ENCODE results near the gene HSPB6. TPM values are rescaled to one million over a fixed set of nuclear protein-coding genes. Genes with fewer than 3 reads are reported as not detected.

HSPB6 gene
- total RNA-seq, 1 experiment from 2014 or later = 0.37 TPM

GRCh38 chr19:35727053-35727955 is 29.5 kb downstream of the HSPB6 start:
- H3K4me2 ChIP-seq (ENCODE audit: insufficient read depth, insufficient read length, low read length) = no peak overlapping the region
- H3K27me3 ChIP-seq (ENCODE audit: insufficient read depth, low read length) = no peaks in the 10 kb centered on the region
- no peak overlapping the region for H2BK20ac ChIP-seq (ENCODE audit: low read depth, low read length, poor library complexity, severe bottlenecking)
- H2BK120ac ChIP-seq (ENCODE audit: low read depth, low read length, poor library complexity, severe bottlenecking) = no peak overlapping the region
- no peak overlapping the region for H3K14ac ChIP-seq (ENCODE audit: insufficient read depth, low read length)
- H4K20me1 ChIP-seq (ENCODE audit: control insufficient read depth, insufficient read depth, insufficient read length) = no peaks in the 10 kb centered on the region
- H3T11ph ChIP-seq (ENCODE audit: low read length) = no peak overlapping the region
- Mint-ChIP-seq H3K27me3 (ENCODE audit: low read depth) (no peaks in the 10 kb centered on the region; the same call in 1 of the 2 replicates), H3K9me3 (no peaks in the 10 kb centered on the region), H3K27ac (no peak overlapping the region), H3K36me3 (ENCODE audit: insufficient read depth in 1 of 3, low read depth in 3 of 3) (peaks cover 67 to 94% (median 92%) of the 10 kb centered on the region in 3 experiments), H3K4me3 (no peak overlapping the region), H3K4me1 (no peaks in the 10 kb centered on the region)
- H2BK5ac ChIP-seq (ENCODE audit: insufficient read length, low read length) = no peak overlapping the region
- no peak overlapping the region for H3K23ac ChIP-seq (ENCODE audit: insufficient read length, low read depth, low read length)
- H3K9ac ChIP-seq (ENCODE audit: extremely low read depth, insufficient read length, low read length) = no peak overlapping the region
- H4K91ac ChIP-seq (ENCODE audit: insufficient read length, low read depth, low read length) = no peak overlapping the region
- H3K56ac ChIP-seq (ENCODE audit: insufficient read length, low read depth, low read length) = no peak overlapping the region
- H2AFZ ChIP-seq (ENCODE audit: low read length) = no peak overlapping the region
- H4K8ac ChIP-seq (replicated peaks; ENCODE audit: insufficient read length, low read depth, low read length) = no peak overlapping the region
- WGBS (ENCODE audit: extremely low coverage, insufficient read length, low lambda C conversion rate) = no CpG with 5 or more reads among the region's 25 CpGs
- no peak overlapping the region for H2BK15ac ChIP-seq (ENCODE audit: low read depth, low read length)
- no peak overlapping the region for H4K5ac ChIP-seq (ENCODE audit: insufficient read length, low read depth, low read length)
- TF ChIP-seq CTCF (conservative IDR thresholded peaks at IDR 0.05) = no peak
- H2BK12ac ChIP-seq (ENCODE audit: insufficient read length, low read depth, low read length) = no peak overlapping the region
- no peaks in the 10 kb centered on the region for H3K9me3 ChIP-seq (ENCODE audit: control insufficient read depth, low read depth, low read length)
- no peaks in the 10 kb centered on the region for H3K23me2 ChIP-seq (ENCODE audit: insufficient read length, low read depth, low read length, poor library complexity, severe bottlenecking)
- H3K27ac ChIP-seq (ENCODE audit: insufficient read length, low read depth, low read length) = no peak overlapping the region
- H3K79me2 ChIP-seq (ENCODE audit: insufficient read depth, low read length) = no peaks in the 10 kb centered on the region
- H2AK5ac ChIP-seq (ENCODE audit: insufficient read length, low read length) = no peak overlapping the region
- no peaks in the 10 kb centered on the region for H3K4me1 ChIP-seq (ENCODE audit: insufficient read depth, low read length)
- H3K79me1 ChIP-seq (ENCODE audit: insufficient read depth, low read depth, low read length, poor library complexity, severe bottlenecking) = no peaks in the 10 kb centered on the region
- no peak for DNase-seq
- no peak overlapping the region for H3K18ac ChIP-seq (ENCODE audit: insufficient read length, low read depth, low read length)
- no peak overlapping the region for H3K4ac ChIP-seq (ENCODE audit: low read depth, low read length)

Measured in H9 (cell line).